Stimulated activated CD4-positive, alpha-beta T cell treated with anti-CD3 and anti-CD28 coated beads, Interleukin-4, amount 100 ng/mL, for 48 hours (primary cell): ENCODE results near the gene STAG3.
"Not testable (repeated sequence)": the region's sequence is repeated elsewhere in the genome, so short reads cannot be mapped to it uniquely, and the experiment has no call there.

Source experiments
- DNase-seq, 2 donors: peaks; one replicate each; pipeline ENCODE4 v3.0.0-alpha.2; 2020; ENCODE audit warnings: low read depth in 2 of 2

The STAG3 gene

GRCh38 chr7:100212631-100213286, 35.0 kb downstream of the STAG3 start:
- DNase-seq: no peak

- no peak for DNase-seq
These were observed 36.0 kb downstream of the STAG3 start for GRCh38 chr7:100213672-100214071.

GRCh38 chr7:100214356-100214755, 36.6 kb downstream of the STAG3 start:
- DNase-seq: not testable (repeated sequence)

- no peak for DNase-seq
These were observed 38.2 kb downstream of the STAG3 start for GRCh38 chr7:100215895-100216294.

GRCh38 chr7:100217934-100218333, 40.2 kb downstream of the STAG3 start:
- DNase-seq: peak; percentile 80 to 83

- peak in 1 of 2 donors; percentile 18 for DNase-seq
These were observed 41.6 kb downstream of the STAG3 start for GRCh38 chr7:100219271-100219737.

GRCh38 chr7:100219801-100220585, 42.3 kb downstream of the STAG3 start, which contains the start of gene PVRIG:
Gene PVRIG (plus strand): TSS chr7:100219949. CDS start chr7:100219971, 22 bp downstream.
- peak in 1 of 2 donors; percentile 28 for DNase-seq

- no peak for DNase-seq
These were observed 43.0 kb downstream of the STAG3 start for GRCh38 chr7:100220586-100221230.

- peak; percentile 65 to 67 for DNase-seq
These were observed 43.6 kb downstream of the STAG3 start for GRCh38 chr7:100221231-100221718.

- DNase-seq: no peak
These were observed 44.2 kb downstream of the STAG3 start for GRCh38 chr7:100221767-100222444.

- DNase-seq: no peak
These were observed 44.9 kb downstream of the STAG3 start for GRCh38 chr7:100222445-100223132.

GRCh38 chr7:100223376-100223927, 45.7 kb downstream of the STAG3 start:
- not testable (repeated sequence) for DNase-seq

GRCh38 chr7:100224891-100225290, 47.2 kb downstream of the STAG3 start:
- not testable (repeated sequence) for DNase-seq

GRCh38 chr7:100234660-100235317, 57.1 kb downstream of the STAG3 start:
- DNase-seq: peak in 1 of 2 donors; percentile 23

- not testable (repeated sequence) for DNase-seq
These were observed 62.3 kb downstream of the STAG3 start for GRCh38 chr7:100239975-100240374.

GRCh38 chr7:100243385-100243784, 65.7 kb downstream of the STAG3 start:
- peak; percentile 43 to 56 for DNase-seq

GRCh38 chr7:100244988-100245605, 67.4 kb downstream of the STAG3 start:
- DNase-seq: not testable (repeated sequence)

GRCh38 chr7:100246121-100246864, 68.6 kb downstream of the STAG3 start:
- not testable (repeated sequence) for DNase-seq

GRCh38 chr7:100246865-100247137, 69.1 kb downstream of the STAG3 start:
- not testable (repeated sequence) for DNase-seq
